IPS DF 19.7 (cell line): Measurements from ENCODE around the gene DLG2.
"Not testable (repeated sequence)": the region's sequence is repeated elsewhere in the genome, so short reads cannot be mapped to it uniquely, and the experiment has no call there.

ENCODE experiments used
- DNase-seq: peaks from one replicate; pipeline ENCODE4 v3.0.0-alpha.2; 2013; ENCODE audit warnings: low read depth, low spot score

Gene DLG2

GRCh38 chr11:85340846-85341245, 286.3 kb downstream of the DLG2 start:
- DNase-seq = not testable (repeated sequence)

- DNase-seq = no peak
Observed at GRCh38 chr11:85318573-85318972, 308.6 kb downstream of the DLG2 start.

- no peak for DNase-seq
Observed at GRCh38 chr11:85316967-85317366, 310.2 kb downstream of the DLG2 start.

- no peak for DNase-seq
Observed at GRCh38 chr11:85313741-85314140, 313.4 kb downstream of the DLG2 start.

GRCh38 chr11:85310479-85310878, 316.7 kb downstream of the DLG2 start:
- no peak for DNase-seq

- no peak for DNase-seq
Observed at GRCh38 chr11:85307366-85307765, 319.8 kb downstream of the DLG2 start.

- DNase-seq = no peak
Observed at GRCh38 chr11:85301895-85302678, 325.1 kb downstream of the DLG2 start.

GRCh38 chr11:85299258-85299942, 327.7 kb downstream of the DLG2 start:
- DNase-seq = no peak

- no peak for DNase-seq
Observed at GRCh38 chr11:85295694-85296271, 331.4 kb downstream of the DLG2 start.

GRCh38 chr11:85281550-85281949, 345.6 kb downstream of the DLG2 start:
- no peak for DNase-seq

GRCh38 chr11:85279267-85279666, 347.9 kb downstream of the DLG2 start:
- DNase-seq = no peak

- no peak for DNase-seq
Observed at GRCh38 chr11:85277693-85278092, 349.5 kb downstream of the DLG2 start.

- no peak for DNase-seq
Observed at GRCh38 chr11:85276332-85276731, 350.8 kb downstream of the DLG2 start.

- DNase-seq = not testable (repeated sequence)
Observed at GRCh38 chr11:85270315-85270714, 356.8 kb downstream of the DLG2 start.

- DNase-seq = no peak
Observed at GRCh38 chr11:85269109-85269508, 358.0 kb downstream of the DLG2 start.

GRCh38 chr11:85266646-85267045, 360.5 kb downstream of the DLG2 start:
- DNase-seq = no peak

- DNase-seq = no peak
Observed at GRCh38 chr11:85263328-85263727, 363.8 kb downstream of the DLG2 start.

GRCh38 chr11:85257837-85258236, 369.3 kb downstream of the DLG2 start:
- DNase-seq = no peak

- DNase-seq = no peak
Observed at GRCh38 chr11:85256433-85256832, 370.7 kb downstream of the DLG2 start.

GRCh38 chr11:85249482-85249881, 377.7 kb downstream of the DLG2 start:
- no peak for DNase-seq

- DNase-seq = no peak
Observed at GRCh38 chr11:85247797-85248196, 379.3 kb downstream of the DLG2 start.

GRCh38 chr11:85238906-85239305, 388.2 kb downstream of the DLG2 start:
- DNase-seq = no peak

- not testable (repeated sequence) for DNase-seq
Observed at GRCh38 chr11:85238038-85238437, 389.1 kb downstream of the DLG2 start.
